Activated CD8-positive, alpha-beta T cell treated with anti-CD3 and anti-CD28 coated beads for 36 hours (primary cell): ENCODE data around the gene HMG20A. TPM values are rescaled to one million over a fixed set of nuclear protein-coding genes. Genes with fewer than 3 reads are reported as not detected.

Experiments used
- ATAC-seq: fragments of 200-7000 bp; cut with Tn5 transposase; one replicate; pipeline ENCODE4 v1.10.0; 2021; ENCODE audit warnings: mild to moderate bottlenecking, moderate library complexity
- CTCF ChIA-PET: fragments of 350-600 bp; sonication (Branson Sonifier 250); formaldehyde crosslinking; loops from one replicate; lab custom pipeline; 2021; ENCODE audit warnings: antibody characterized with exemption; lab: Charles Lee
- POLR2A ChIA-PET: fragments of 350-600 bp; sonication (Branson Sonifier 250); formaldehyde crosslinking; loops from one replicate; lab custom pipeline; 2021; ENCODE audit warnings: antibody characterized with exemption; lab: Charles Lee
- DNase-seq: peaks from one replicate; pipeline ENCODE4 v3.0.0-alpha.2; 2020
- H3K27ac Mint-ChIP-seq: one replicate; pipeline ENCODE4 v1.8.0; 2021; ENCODE audit warnings: mild to moderate bottlenecking, mixed read lengths
- H3K27me3 Mint-ChIP-seq: one replicate; pipeline ENCODE4 v1.8.0; 2021; ENCODE audit warnings: mixed read lengths
- H3K36me3 Mint-ChIP-seq: one replicate; pipeline ENCODE4 v1.8.0; 2021; ENCODE audit warnings: low read depth, mixed read lengths
- H3K4me1 Mint-ChIP-seq: one replicate; pipeline ENCODE4 v1.8.0; 2021; ENCODE audit warnings: low read depth, mixed read lengths
- H3K4me3 Mint-ChIP-seq: one replicate; pipeline ENCODE4 v1.8.0; 2021; ENCODE audit warnings: mild to moderate bottlenecking, moderate library complexity, mixed read lengths
- H3K9me3 Mint-ChIP-seq: one replicate; pipeline ENCODE4 v1.8.0; 2021; ENCODE audit warnings: mixed read lengths
- intact Hi-C: fragments of 100-400 bp; cut with micrococcal nuclease; formaldehyde crosslinking; loops from one replicate; pipeline ENCODE4 v1.10.0; 2022
- total RNA-seq, 2 experiments: library from RNA; stranded (reverse); gene quantifications; one replicate each; pipeline ENCODE4 v1.2.3, GENCODE V29; 2021
- TF ChIP-seq, protein P1 (sequence below): fragments of 200-600 bp; IDR thresholded peaks from one replicate; pipeline ENCODE4 v1.8.0; 2022; ENCODE audit warnings: antibody characterized with exemption, mild to moderate bottlenecking

HMG20A gene
- total RNA-seq, 2 experiments from 2014 or later, result 44.4 to 44.9 TPM

- ATAC-seq, result no peak
- Mint-ChIP-seq H3K27ac (no peak overlapping the region), H3K36me3 (no peaks in the 10 kb centered on the region), H3K4me1 (peaks cover 23% of the 10 kb centered on the region), H3K4me3 (no peak overlapping the region), H3K27me3 (no peaks in the 10 kb centered on the region), H3K9me3 (no peaks in the 10 kb centered on the region)
- DNase-seq, result no peak
- intact Hi-C loops, result no loop called here
- TF ChIP-seq, protein P1, sequence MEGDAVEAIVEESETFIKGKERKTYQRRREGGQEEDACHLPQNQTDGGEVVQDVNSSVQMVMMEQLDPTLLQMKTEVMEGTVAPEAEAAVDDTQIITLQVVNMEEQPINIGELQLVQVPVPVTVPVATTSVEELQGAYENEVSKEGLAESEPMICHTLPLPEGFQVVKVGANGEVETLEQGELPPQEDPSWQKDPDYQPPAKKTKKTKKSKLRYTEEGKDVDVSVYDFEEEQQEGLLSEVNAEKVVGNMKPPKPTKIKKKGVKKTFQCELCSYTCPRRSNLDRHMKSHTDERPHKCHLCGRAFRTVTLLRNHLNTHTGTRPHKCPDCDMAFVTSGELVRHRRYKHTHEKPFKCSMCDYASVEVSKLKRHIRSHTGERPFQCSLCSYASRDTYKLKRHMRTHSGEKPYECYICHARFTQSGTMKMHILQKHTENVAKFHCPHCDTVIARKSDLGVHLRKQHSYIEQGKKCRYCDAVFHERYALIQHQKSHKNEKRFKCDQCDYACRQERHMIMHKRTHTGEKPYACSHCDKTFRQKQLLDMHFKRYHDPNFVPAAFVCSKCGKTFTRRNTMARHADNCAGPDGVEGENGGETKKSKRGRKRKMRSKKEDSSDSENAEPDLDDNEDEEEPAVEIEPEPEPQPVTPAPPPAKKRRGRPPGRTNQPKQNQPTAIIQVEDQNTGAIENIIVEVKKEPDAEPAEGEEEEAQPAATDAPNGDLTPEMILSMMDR, result no peak
- ChIA-PET CTCF (interaction anchor here (0.8 to 4.2 kb wide), 8 partner anchors 28 to 552 kb away, joined by 3 to 23 read pairs (median 4); no protein-coding TSS in a partner anchor), POLR2A (interaction anchor here (0.6 to 0.7 kb wide), 2 partner anchors 14 to 35 kb away, joined by 3 read pairs; no protein-coding TSS in a partner anchor)
Measured at GRCh38 chr15:77494073-77494867, 73.6 kb downstream of the HMG20A start.

- POLR2A ChIA-PET, result no interaction called here
- TF ChIP-seq, protein P1, result no peak
- no peak overlapping the region for H3K27ac Mint-ChIP-seq
Measured at GRCh38 chr15:77494964-77495363, 74.3 kb downstream of the HMG20A start.

DNA sequence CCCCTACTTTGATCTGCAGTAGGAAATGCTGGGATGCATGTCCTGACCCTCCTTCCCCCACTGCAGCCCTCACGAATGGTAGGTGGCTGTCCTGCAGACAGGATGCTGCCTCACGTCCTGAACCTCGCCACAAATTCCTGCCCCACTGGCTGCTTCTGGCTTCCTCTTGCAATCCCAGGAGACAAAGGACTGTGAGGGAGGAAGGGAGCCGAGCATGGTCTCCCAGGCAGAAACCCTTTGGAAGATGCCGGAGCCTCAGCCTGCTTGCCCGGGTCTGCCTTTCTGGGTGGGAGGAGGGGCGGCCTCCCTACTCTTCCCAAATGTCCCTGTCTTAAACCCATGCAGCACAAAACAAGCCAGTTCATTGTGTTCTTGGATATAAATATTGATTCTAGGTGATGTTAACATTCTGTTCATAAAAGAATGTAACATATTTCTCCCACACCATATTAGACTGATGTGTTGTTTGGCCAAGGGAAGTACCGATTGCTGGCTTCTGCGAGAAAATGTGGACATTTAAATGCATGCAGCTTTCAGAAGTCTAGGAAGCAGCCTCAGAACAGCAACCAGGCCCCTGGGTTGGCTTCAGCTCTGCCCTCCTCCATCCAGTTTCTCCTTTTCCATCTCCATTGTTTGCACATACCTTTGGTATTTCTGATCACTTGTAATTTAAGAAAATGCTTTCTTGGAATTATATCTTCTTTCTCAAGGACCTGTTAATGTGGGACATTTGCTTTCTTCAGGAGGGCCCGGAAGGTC lies 75.3 kb downstream of the HMG20A start:
- H3K4me3 Mint-ChIP-seq, result no peak overlapping the region
- DNase-seq (no peak), ATAC-seq (no peak)
- no peaks in the 10 kb centered on the region for H3K27me3 Mint-ChIP-seq
- peaks cover 21% of the 10 kb centered on the region for H3K4me1 Mint-ChIP-seq
- CTCF ChIA-PET, result interaction anchor here (1.0 to 4.3 kb wide), 16 partner anchors 12 to 522 kb away, joined by 3 to 58 read pairs (median 7); no protein-coding TSS in a partner anchor
- H3K27ac Mint-ChIP-seq, result no peak overlapping the region
- no peaks in the 10 kb centered on the region for H3K36me3 Mint-ChIP-seq
- no peaks in the 10 kb centered on the region for H3K9me3 Mint-ChIP-seq
- POLR2A ChIA-PET, result no interaction called here
- intact Hi-C loops, result loop anchor here (2.0 to 5.0 kb wide), 2 partner anchors 309 to 379 kb away; no protein-coding TSS in a partner anchor
- TF ChIP-seq, protein P1, result no peak

More at GRCh38 chr15:77494964-77495363, 74.3 kb downstream of the HMG20A start:
- Mint-ChIP-seq H3K4me1 (peaks cover 23% of the 10 kb centered on the region), H3K27me3 (no peaks in the 10 kb centered on the region), H3K36me3 (no peaks in the 10 kb centered on the region), H3K9me3 (no peaks in the 10 kb centered on the region), H3K4me3 (no peak overlapping the region)
- CTCF ChIA-PET, result interaction anchor here (0.8 to 4.2 kb wide), 5 partner anchors 48 to 522 kb away, joined by 3 to 23 read pairs (median 6); no protein-coding TSS in a partner anchor
- DNase-seq, result no peak
- ATAC-seq, result no peak
- intact Hi-C loops, result loop anchor here (5.0 kb wide), 1 partner anchor 378 kb away; no protein-coding TSS in a partner anchor

DNA sequence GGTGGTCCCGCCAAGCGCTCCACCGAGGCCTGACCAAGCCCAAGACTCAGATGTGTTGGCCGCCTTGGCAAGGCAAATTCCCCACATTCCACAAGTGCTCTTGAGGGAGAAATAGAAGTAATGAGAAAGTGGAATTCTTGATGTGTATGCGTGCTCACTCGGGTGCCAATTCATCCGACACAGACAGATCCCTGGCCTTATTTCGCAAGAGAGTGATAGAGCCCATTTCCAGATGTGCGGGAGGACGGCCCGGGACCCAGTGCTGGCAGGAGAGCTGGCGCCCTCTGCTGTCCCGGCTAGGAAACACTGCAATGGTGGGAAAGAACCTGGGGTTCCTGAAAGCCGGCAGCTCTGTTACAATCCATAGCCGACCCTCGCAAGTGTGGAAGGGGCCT lies 76.0 kb downstream of the HMG20A start:
- peaks cover 21% of the 10 kb centered on the region for H3K4me1 Mint-ChIP-seq
- TF ChIP-seq, protein P1, result peak; percentile 93
- no peaks in the 10 kb centered on the region for H3K36me3 Mint-ChIP-seq
- no peaks in the 10 kb centered on the region for H3K27me3 Mint-ChIP-seq
- H3K9me3 Mint-ChIP-seq, result no peaks in the 10 kb centered on the region
- ChIA-PET CTCF (interaction anchor here (0.6 to 4.3 kb wide), 38 partner anchors 9 to 555 kb away, joined by 3 to 58 read pairs (median 4); no protein-coding TSS in a partner anchor), POLR2A (no interaction called here)
- DNase-seq (peak; percentile 84), ATAC-seq (peak; percentile 78)
- intact Hi-C loops, result loop anchor here (2.0 to 5.0 kb wide), 2 partner anchors 310 to 379 kb away; no protein-coding TSS in a partner anchor
- no peak overlapping the region for H3K4me3 Mint-ChIP-seq
- no peak overlapping the region for H3K27ac Mint-ChIP-seq
